PFSK-1 (cell line): ENCODE results near the gene DGUOK.

Source experiments
- FOXP2 ChIP-seq: optimal IDR thresholded peaks from 2 replicates; pipeline ENCODE3; 2011; ENCODE audit warnings: borderline replicate concordance, control low read depth, inconsistent platforms; ENCODE audit not compliant: insufficient read depth; ENCODE audit errors: extremely low read length, extremely low read depth
- POLR2AphosphoS5 ChIP-seq: IDR thresholded peaks from 2 replicates; pipeline ENCODE4 v1.6.1; 2012; ENCODE audit warnings: low read depth, mild to moderate bottlenecking, control low read depth, low read length, moderate library complexity
- REST ChIP-seq, 2 experiments: IDR thresholded peaks; 2 replicates each; pipeline versions ENCODE4 v1.6.1 to v1.8.0; 2011 to 2012; ENCODE audit warnings: low read depth in 2 of 2, low read length in 2 of 2, control low read depth in 1 of 2, inconsistent platforms in 1 of 2, mild to moderate bottlenecking in 1 of 2, moderate library complexity in 1 of 2; ENCODE audit not compliant: insufficient read depth in 1 of 2
- SIN3A ChIP-seq: IDR thresholded peaks from 2 replicates; pipeline ENCODE4 v1.6.1; 2012; ENCODE audit warnings: mild to moderate bottlenecking, low read length, moderate library complexity, borderline replicate concordance; ENCODE audit not compliant: insufficient read depth
- TAF1 ChIP-seq: IDR thresholded peaks from 2 replicates; pipeline ENCODE4 v1.6.1; 2012; ENCODE audit warnings: low read length, control low read depth, borderline replicate concordance; ENCODE audit not compliant: insufficient read depth

DGUOK gene

GRCh38 chr2:73928963-73929347, 2.3 kb downstream of the DGUOK start:
- no peak for TF ChIP-seq FOXP2
- TF ChIP-seq SIN3A: no peak
- no peak for TF ChIP-seq TAF1
- no peak for TF ChIP-seq REST (IDR thresholded peaks at IDR 0.05; ENCODE audit: insufficient read depth in 1 of 2, low read depth in 2 of 2, low read length in 2 of 2)
- no peak for TF ChIP-seq POLR2AphosphoS5

GRCh38 chr2:73930386-73930785, 3.7 kb downstream of the DGUOK start:
- TF ChIP-seq FOXP2: no peak
- no peak for TF ChIP-seq SIN3A
- TF ChIP-seq TAF1: no peak
- no peak for TF ChIP-seq REST (IDR thresholded peaks at IDR 0.05; ENCODE audit: insufficient read depth in 1 of 2, low read depth in 2 of 2, low read length in 2 of 2)
- no peak for TF ChIP-seq POLR2AphosphoS5

- TF ChIP-seq FOXP2: no peak
- no peak for TF ChIP-seq TAF1
- no peak for TF ChIP-seq SIN3A
- no peak for TF ChIP-seq POLR2AphosphoS5
- TF ChIP-seq REST (IDR thresholded peaks at IDR 0.05; ENCODE audit: insufficient read depth in 1 of 2, low read depth in 2 of 2, low read length in 2 of 2): no peak
These were observed 5.1 kb downstream of the DGUOK start for GRCh38 chr2:73931531-73932500.

GRCh38 chr2:73933194-73933593, 6.5 kb downstream of the DGUOK start:
- no peak for TF ChIP-seq FOXP2
- no peak for TF ChIP-seq POLR2AphosphoS5
- no peak for TF ChIP-seq SIN3A
- TF ChIP-seq TAF1: no peak
- no peak for TF ChIP-seq REST (IDR thresholded peaks at IDR 0.05; ENCODE audit: insufficient read depth in 1 of 2, low read depth in 2 of 2, low read length in 2 of 2)
